GM12878 (cell line): ENCODE measurements around the gene GDA.

Experiments
- CBFB ChIP-seq: IDR thresholded peaks from 2 replicates; pipeline ENCODE4 v1.6.1; 2016; ENCODE audit warnings: antibody characterized with exemption, low read depth
- EP300 ChIP-seq, 2 experiments: fragments of 150-350 bp in 1 of 2; IDR thresholded peaks; 2 replicates each; pipeline ENCODE4 v1.6.1; 2011 to 2012; ENCODE audit warnings: low read depth in 2 of 2, low read length in 2 of 2, borderline replicate concordance in 1 of 2, improper control_type of control experiment in 1 of 2, inconsistent platforms in 1 of 2; ENCODE audit not compliant: control insufficient read depth in 1 of 2
- EZH2 ChIP-seq: IDR thresholded peaks from 2 replicates; pipeline ENCODE4 v1.6.1; 2012; ENCODE audit warnings: low read depth, mild to moderate bottlenecking, control low read depth, inconsistent platforms, low read length, borderline replicate concordance; ENCODE audit not compliant: control insufficient read depth
- GABPA ChIP-seq: IDR thresholded peaks from 2 replicates; pipeline ENCODE4 v1.6.1; 2014; ENCODE audit warnings: antibody characterized with exemption, low read depth, mild to moderate bottlenecking, inconsistent platforms
- NRF1 ChIP-seq: conservative IDR thresholded peaks from 2 replicates; pipeline ENCODE4 v1.6.1; 2011; ENCODE audit warnings: mild to moderate bottlenecking, low read depth, low read length, improper control_type of control experiment
- POLR2A ChIP-seq: IDR thresholded peaks from 2 replicates; pipeline ENCODE4 v1.6.1; 2011; ENCODE audit warnings: low read depth, mild to moderate bottlenecking, low read length
- STAT3 ChIP-seq: IDR thresholded peaks from 2 replicates; pipeline ENCODE4 v1.6.1; 2011; ENCODE audit warnings: low read depth, low read length, improper control_type of control experiment
- USF2 ChIP-seq: IDR thresholded peaks from 2 replicates; pipeline ENCODE4 v1.6.1; 2011; ENCODE audit warnings: low read depth, low read length, improper control_type of control experiment, borderline replicate concordance
- TF ChIP-seq, protein P1 (sequence below), 3 experiments: IDR thresholded peaks in 2 of 3; conservative IDR thresholded peaks in 1 of 3; 2 replicates each; pipeline ENCODE4 v1.5.1; 2011; ENCODE audit warnings: low read depth in 3 of 3, low read length in 3 of 3, mild to moderate bottlenecking in 3 of 3, control low read depth in 2 of 3, moderate library complexity in 2 of 3, inconsistent platforms in 1 of 3, mixed read lengths in 1 of 3; ENCODE audit not compliant: control insufficient read depth in 2 of 3, insufficient read depth in 1 of 3; ENCODE audit errors: extremely low read depth in 1 of 3
- TF ChIP-seq, protein P2 (sequence below): IDR thresholded peaks from 2 replicates; pipeline ENCODE4 v1.6.1; 2011; ENCODE audit warnings: low read depth, mild to moderate bottlenecking, low read length, moderate library complexity, borderline replicate concordance; ENCODE audit errors: extremely low read depth

DNA sequence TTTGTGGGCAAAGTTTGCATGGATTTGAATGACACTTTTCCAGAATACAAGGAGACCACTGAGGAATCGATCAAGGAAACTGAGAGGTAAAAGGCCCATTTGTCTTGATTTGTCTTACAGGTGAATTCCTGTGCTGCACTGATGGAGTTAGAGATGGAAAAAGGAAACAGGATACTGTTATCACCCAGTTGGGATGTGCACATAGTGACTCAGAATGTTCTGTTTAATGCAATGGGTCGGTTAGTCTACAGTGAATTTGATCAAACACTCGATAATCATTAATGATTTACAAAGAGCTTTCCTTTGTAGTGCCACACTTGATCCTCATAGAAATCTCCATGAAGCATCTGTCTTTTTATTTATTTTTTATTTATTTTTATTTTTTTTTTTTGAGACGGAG lies 64.7 kb downstream of the GDA start:
- TF ChIP-seq STAT3: no peak
- no peak for TF ChIP-seq USF2
- TF ChIP-seq POLR2A: no peak
- TF ChIP-seq GABPA: no peak
- no peak for TF ChIP-seq CBFB
- no peak for TF ChIP-seq NRF1
- no peak for TF ChIP-seq EP300 (IDR thresholded peaks at IDR 0.05; ENCODE audit: borderline replicate concordance in 1 of 2, control insufficient read depth in 1 of 2, low read depth in 2 of 2, low read length in 2 of 2)
- TF ChIP-seq EZH2: no peak
- TF ChIP-seq, protein P1, sequence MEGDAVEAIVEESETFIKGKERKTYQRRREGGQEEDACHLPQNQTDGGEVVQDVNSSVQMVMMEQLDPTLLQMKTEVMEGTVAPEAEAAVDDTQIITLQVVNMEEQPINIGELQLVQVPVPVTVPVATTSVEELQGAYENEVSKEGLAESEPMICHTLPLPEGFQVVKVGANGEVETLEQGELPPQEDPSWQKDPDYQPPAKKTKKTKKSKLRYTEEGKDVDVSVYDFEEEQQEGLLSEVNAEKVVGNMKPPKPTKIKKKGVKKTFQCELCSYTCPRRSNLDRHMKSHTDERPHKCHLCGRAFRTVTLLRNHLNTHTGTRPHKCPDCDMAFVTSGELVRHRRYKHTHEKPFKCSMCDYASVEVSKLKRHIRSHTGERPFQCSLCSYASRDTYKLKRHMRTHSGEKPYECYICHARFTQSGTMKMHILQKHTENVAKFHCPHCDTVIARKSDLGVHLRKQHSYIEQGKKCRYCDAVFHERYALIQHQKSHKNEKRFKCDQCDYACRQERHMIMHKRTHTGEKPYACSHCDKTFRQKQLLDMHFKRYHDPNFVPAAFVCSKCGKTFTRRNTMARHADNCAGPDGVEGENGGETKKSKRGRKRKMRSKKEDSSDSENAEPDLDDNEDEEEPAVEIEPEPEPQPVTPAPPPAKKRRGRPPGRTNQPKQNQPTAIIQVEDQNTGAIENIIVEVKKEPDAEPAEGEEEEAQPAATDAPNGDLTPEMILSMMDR (IDR thresholded peaks at IDR 0.05 in 2 of 3, conservative IDR thresholded peaks at IDR 0.05 in 1 of 3; ENCODE audit: control insufficient read depth in 2 of 3, extremely low read depth in 1 of 3, insufficient read depth in 1 of 3, low read depth in 3 of 3, low read length in 3 of 3): no peak
- TF ChIP-seq, protein P2, sequence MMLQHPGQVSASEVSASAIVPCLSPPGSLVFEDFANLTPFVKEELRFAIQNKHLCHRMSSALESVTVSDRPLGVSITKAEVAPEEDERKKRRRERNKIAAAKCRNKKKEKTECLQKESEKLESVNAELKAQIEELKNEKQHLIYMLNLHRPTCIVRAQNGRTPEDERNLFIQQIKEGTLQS: no peak
